Endothelial cell of umbilical vein (primary cell): ENCODE data around the gene SLC26A2. TPM values are rescaled to one million over a fixed set of nuclear protein-coding genes. Genes with fewer than 3 reads are reported as not detected.

Experiments used
- BruUV-seq: library from RNA; stranded (reverse); fragments of 400-500 nt; replicated peaks from 2 replicates; lab custom pipeline; 2021; lab: Mats Ljungman, UMichigan
- CTCF ChIA-PET: fragments of 300-600, 350-600 bp; sonication (Branson Sonifier 250); formaldehyde crosslinking; loops from one replicate; lab custom pipeline; 2021; ENCODE audit warnings: antibody characterized with exemption, inconsistent platforms; lab: Charles Lee
- POLR2A ChIA-PET: fragments of 300-600, 350-600 bp; sonication (Branson Sonifier 250); formaldehyde crosslinking; loops from one replicate; lab custom pipeline; 2021; ENCODE audit warnings: antibody characterized with exemption, inconsistent platforms; lab: Charles Lee
- DNase-seq: peaks from one replicate; pipeline ENCODE4 v3.0.0-alpha.2; 2011; ENCODE audit warnings: low read depth, low spot score
- FAIRE-seq: peaks from 2 replicates; lab custom pipeline; 2011; peaks lifted over from hg19 to GRCh38; lab: Jason Lieb, UNC
- H2AFZ ChIP-seq: 2 replicates; pipeline ENCODE4 v1.6.0; 2012; ENCODE audit warnings: low read depth, low read length, control low read depth, inconsistent platforms
- H3K27ac ChIP-seq: 2 replicates; pipeline ENCODE4 v1.5.1; 2011; ENCODE audit warnings: low read depth, mild to moderate bottlenecking, control low read depth, low read length, moderate library complexity; ENCODE audit not compliant: insufficient read depth
- H3K27me3 ChIP-seq, 2 experiments: 2 replicates each; pipeline versions ENCODE4 v1.6.0 to v1.6.1; 2011; ENCODE audit warnings: low read length in 2 of 2, mixed read lengths in 1 of 2; ENCODE audit not compliant: control insufficient read depth in 2 of 2, insufficient read depth in 2 of 2
- H3K36me3 ChIP-seq, 2 experiments: 2 replicates in 1 of 2; 3 replicates in 1 of 2; pipeline ENCODE4 v1.5.1; 2011; ENCODE audit warnings: low read length in 2 of 2, mild to moderate bottlenecking in 1 of 2, moderate library complexity in 1 of 2; ENCODE audit not compliant: control insufficient read depth in 2 of 2, insufficient read depth in 2 of 2; ENCODE audit errors: extremely low read depth in 1 of 2
- H3K4me1 ChIP-seq: 3 replicates; pipeline ENCODE4 v1.5.1; 2011; ENCODE audit warnings: mild to moderate bottlenecking, low read length; ENCODE audit not compliant: control insufficient read depth, insufficient read depth; ENCODE audit errors: extremely low read depth
- H3K4me2 ChIP-seq: 2 replicates; pipeline ENCODE4 v1.6.1; 2011; ENCODE audit warnings: low read length, control low read depth, mixed read lengths; ENCODE audit not compliant: insufficient read depth
- H3K4me3 ChIP-seq, 3 experiments: fragments of 200-600 bp in 1 of 3; sonication (generic), shearing (Covaris generic) in 1 of 3; replicated peaks in 1 of 3; 2 replicates each; pipeline ENCODE4 v1.5.1; 2011 to 2016; ENCODE audit warnings: control low read depth in 3 of 3, low read length in 3 of 3, mild to moderate bottlenecking in 2 of 3, inconsistent platforms in 1 of 3, low read depth in 1 of 3, moderate library complexity in 1 of 3; ENCODE audit not compliant: insufficient read depth in 1 of 3
- H3K79me2 ChIP-seq: 2 replicates; pipeline ENCODE4 v1.6.0; 2012; ENCODE audit warnings: low read length, inconsistent platforms; ENCODE audit not compliant: control insufficient read depth, insufficient read depth
- H3K9ac ChIP-seq: replicated peaks from 2 replicates; pipeline ENCODE3; 2011; ENCODE audit warnings: low read length, control low read depth; ENCODE audit not compliant: insufficient read depth; ENCODE audit errors: extremely low read depth
- H3K9me1 ChIP-seq: replicated peaks from 3 replicates; pipeline ENCODE4 v1.6.0; 2011; ENCODE audit warnings: mild to moderate bottlenecking, low read length; ENCODE audit not compliant: control insufficient read depth, insufficient read depth; ENCODE audit errors: extremely low read depth
- H3K9me3 ChIP-seq: replicated peaks from 2 replicates; pipeline ENCODE4 v1.5.1; 2012; ENCODE audit warnings: low read length, inconsistent platforms; ENCODE audit not compliant: control insufficient read depth, insufficient read depth
- H4K20me1 ChIP-seq: replicated peaks from 2 replicates; pipeline ENCODE3; 2011; ENCODE audit warnings: mild to moderate bottlenecking, low read length; ENCODE audit not compliant: control insufficient read depth, insufficient read depth; ENCODE audit errors: extremely low read depth
- EZH2 ChIP-seq: IDR thresholded peaks from 2 replicates; pipeline ENCODE4 v1.6.1; 2012; ENCODE audit warnings: borderline replicate concordance, low read depth, mild to moderate bottlenecking, moderate library complexity, low read length, inconsistent platforms; ENCODE audit not compliant: severe bottlenecking
- FOS ChIP-seq: IDR thresholded peaks from 2 replicates; pipeline ENCODE4 v1.6.1; 2011; ENCODE audit warnings: mild to moderate bottlenecking, low read length, moderate library complexity, borderline replicate concordance; ENCODE audit not compliant: insufficient read depth
- GATA2 ChIP-seq: IDR thresholded peaks from 2 replicates; pipeline ENCODE4 v1.7.0; 2011; ENCODE audit warnings: low read depth, mild to moderate bottlenecking, moderate library complexity, mixed read lengths, low read length; ENCODE audit not compliant: insufficient read length, insufficient read depth
- JUN ChIP-seq: IDR thresholded peaks from 2 replicates; pipeline ENCODE4 v1.6.1; 2011; ENCODE audit warnings: borderline replicate concordance, low read depth; ENCODE audit not compliant: insufficient read length, insufficient read depth
- MYC ChIP-seq: IDR thresholded peaks from one replicate; pipeline ENCODE4 v1.6.1; 2011; ENCODE audit warnings: mild to moderate bottlenecking, low read depth, low read length
- POLR2A ChIP-seq: IDR thresholded peaks from 2 replicates; pipeline ENCODE4 v1.6.1; 2012; ENCODE audit warnings: low read depth, mild to moderate bottlenecking, control low read depth, low read length
- POLR2AphosphoS5 ChIP-seq: IDR thresholded peaks from 2 replicates; pipeline ENCODE4 v1.6.1; 2012; ENCODE audit warnings: low read depth, mild to moderate bottlenecking, control low read depth, low read length, moderate library complexity; ENCODE audit not compliant: insufficient read depth
- dilution Hi-C: fragments of 300-500 bp; cut with MboI; formaldehyde crosslinking; loops from one replicate; pipeline ENCODE4 v1.15.0; 2019; ENCODE audit warnings: low sequenced_read_pairs; ENCODE audit not compliant: extremely low pct_ligation_motif_present
- intact Hi-C: fragments of 100-400 bp; cut with micrococcal nuclease; formaldehyde crosslinking; loops from one replicate; pipeline ENCODE4 v1.10.0; 2022
- polyA plus RNA-seq, 4 experiments: library from polyadenylated mRNA; depleted of rRNA in 3 of 4; stranded (reverse) in 3 of 4; unstranded in 1 of 4; fragments of >200 nt; gene quantifications; 2 replicates each; pipeline versions ENCODE4 v1.2.1 to v1.2.3, GENCODE V29; 2011 to 2012; ENCODE audit warnings: missing spikeins in 1 of 4
- total RNA-seq: library from RNA; stranded (reverse); gene quantifications from 2 replicates; pipeline ENCODE4 v1.2.3, GENCODE V29; 2021
- TF ChIP-seq, protein P1 (sequence below), 2 donors: IDR thresholded peaks; 1 replicate in 1 of 2; 2 replicates in 1 of 2; pipeline ENCODE4 v1.5.1; 2011; ENCODE audit warnings: low read length in 2 of 2, mild to moderate bottlenecking in 2 of 2, moderate library complexity in 2 of 2, control low read depth in 1 of 2, inconsistent platforms in 1 of 2, low read depth in 1 of 2; ENCODE audit not compliant: insufficient read depth in 1 of 2; ENCODE audit errors: extremely low read depth in 1 of 2
- TF ChIP-seq, protein P2 (sequence below): IDR thresholded peaks from 2 replicates; pipeline ENCODE4 v1.6.1; 2011; ENCODE audit not compliant: insufficient read depth, insufficient read length

The SLC26A2 gene
- total and polyA plus RNA-seq, 2 donors (not counting 3 experiments of a cell fraction or from before 2014, with no cell fraction given), result 5.9 to 16.8 TPM

DNA sequence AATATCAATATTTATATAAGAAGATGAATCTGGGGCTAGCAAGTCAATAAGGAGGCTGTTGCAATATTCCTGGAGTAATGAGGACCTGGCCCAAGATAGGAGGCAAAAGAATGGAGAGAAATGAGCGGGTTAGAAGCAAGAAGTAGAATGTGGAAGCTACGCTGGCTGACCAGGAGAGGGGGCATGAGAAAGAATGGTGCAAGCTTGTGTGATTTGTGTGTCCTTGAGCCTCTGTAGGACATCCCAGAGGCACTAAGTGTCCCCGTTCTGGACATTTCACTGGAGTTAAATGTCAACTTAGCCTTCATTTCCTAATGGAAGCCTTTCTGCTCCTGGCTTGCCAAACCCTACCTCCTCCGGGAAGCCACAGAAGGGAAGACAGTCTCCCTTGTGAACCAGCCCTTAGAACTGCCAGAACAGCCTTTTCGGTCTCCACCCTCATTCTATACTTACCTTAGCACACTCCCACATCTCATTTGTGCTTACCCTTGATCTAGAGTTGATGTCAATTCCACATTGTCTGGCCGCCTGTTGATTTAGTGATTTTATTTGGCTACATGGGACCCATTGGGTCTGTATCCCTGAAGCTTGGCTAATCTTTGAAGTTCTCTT lies 9.3 kb upstream of the SLC26A2 start:
- ChIA-PET CTCF (interaction anchor here (0.7 to 1.8 kb wide), 5 partner anchors 8 to 117 kb away, joined by 3 to 5 read pairs (median 3); no protein-coding TSS in a partner anchor), POLR2A (no interaction called here)
- FAIRE-seq (no peak), DNase-seq (no peak)
- Histone ChIP-seq H2AFZ (no peak overlapping the region), H3K9ac (no peak overlapping the region), H3K9me1 (no peaks in the 10 kb centered on the region), H4K20me1 (no peaks in the 10 kb centered on the region), H3K27me3 (no peaks in the 10 kb centered on the region), H3K79me2 (no peaks in the 10 kb centered on the region), H3K36me3 (no peaks in the 10 kb centered on the region), H3K27ac (no peak overlapping the region), H3K4me2 (no peak overlapping the region), H3K4me1 (no peaks in the 10 kb centered on the region), H3K4me3 (no peak overlapping the region), H3K9me3 (no peaks in the 10 kb centered on the region)
- intact Hi-C loops (no loop called here), dilution Hi-C loops (no loop called here)
- TF ChIP-seq POLR2AphosphoS5 (no peak), EZH2 (no peak)
- BruUV-seq, result no TSS peak

DNA sequence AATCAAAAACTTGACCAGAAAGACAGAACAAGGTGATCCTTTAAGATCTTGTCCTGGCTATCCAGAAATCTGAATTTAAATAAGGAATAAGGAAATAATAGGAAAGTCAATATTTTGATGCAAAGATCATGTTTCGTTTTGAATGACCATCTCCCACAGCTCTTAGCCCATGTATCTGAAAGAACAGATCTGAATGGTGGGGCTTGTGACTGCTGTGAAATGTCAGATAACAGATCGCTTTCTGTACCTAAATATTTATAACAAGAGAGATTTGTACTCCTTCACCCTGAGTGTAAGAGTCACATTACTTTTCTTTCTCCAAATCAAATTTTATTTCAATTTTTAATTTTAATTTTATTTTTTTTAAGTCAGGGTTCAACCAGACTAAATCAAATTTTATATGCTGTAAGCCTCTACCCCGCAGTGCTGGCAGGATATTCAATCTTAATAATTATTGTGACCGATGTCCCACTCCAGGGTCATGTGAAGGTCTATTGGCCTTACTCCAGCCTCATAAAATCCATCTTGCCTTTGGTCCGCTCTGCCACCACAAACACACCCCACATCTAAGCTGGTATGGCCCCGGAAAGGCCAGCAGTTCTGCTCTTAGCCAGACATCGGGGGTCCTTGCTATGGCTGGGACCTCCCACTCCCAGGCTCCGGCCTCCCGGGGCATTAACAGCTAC lies 7.0 kb upstream of the SLC26A2 start:
- Histone ChIP-seq H3K27ac (no peak overlapping the region), H3K36me3 (no peaks in the 10 kb centered on the region), H3K9ac (no peak overlapping the region), H3K4me2 (no peak overlapping the region), H3K4me3 (no peak overlapping the region), H4K20me1 (no peaks in the 10 kb centered on the region), H3K4me1 (no peaks in the 10 kb centered on the region), H3K9me3 (no peaks in the 10 kb centered on the region), H3K27me3 (no peaks in the 10 kb centered on the region), H3K9me1 (no peaks in the 10 kb centered on the region), H2AFZ (no peak overlapping the region), H3K79me2 (no peaks in the 10 kb centered on the region)
- dilution Hi-C loops, result no loop called here
- CTCF ChIA-PET, result interaction anchor here (0.8 kb wide), 1 partner anchor 9 kb away, joined by 3 read pairs; no protein-coding TSS in a partner anchor
- POLR2A ChIA-PET, result interaction anchor here (0.6 kb wide), 1 partner anchor 53 kb away, joined by 3 read pairs; no protein-coding TSS in a partner anchor
- TF ChIP-seq POLR2AphosphoS5, result no peak
- TF ChIP-seq MYC, result no peak
- TF ChIP-seq FOS, result no peak
- TF ChIP-seq, protein P1, sequence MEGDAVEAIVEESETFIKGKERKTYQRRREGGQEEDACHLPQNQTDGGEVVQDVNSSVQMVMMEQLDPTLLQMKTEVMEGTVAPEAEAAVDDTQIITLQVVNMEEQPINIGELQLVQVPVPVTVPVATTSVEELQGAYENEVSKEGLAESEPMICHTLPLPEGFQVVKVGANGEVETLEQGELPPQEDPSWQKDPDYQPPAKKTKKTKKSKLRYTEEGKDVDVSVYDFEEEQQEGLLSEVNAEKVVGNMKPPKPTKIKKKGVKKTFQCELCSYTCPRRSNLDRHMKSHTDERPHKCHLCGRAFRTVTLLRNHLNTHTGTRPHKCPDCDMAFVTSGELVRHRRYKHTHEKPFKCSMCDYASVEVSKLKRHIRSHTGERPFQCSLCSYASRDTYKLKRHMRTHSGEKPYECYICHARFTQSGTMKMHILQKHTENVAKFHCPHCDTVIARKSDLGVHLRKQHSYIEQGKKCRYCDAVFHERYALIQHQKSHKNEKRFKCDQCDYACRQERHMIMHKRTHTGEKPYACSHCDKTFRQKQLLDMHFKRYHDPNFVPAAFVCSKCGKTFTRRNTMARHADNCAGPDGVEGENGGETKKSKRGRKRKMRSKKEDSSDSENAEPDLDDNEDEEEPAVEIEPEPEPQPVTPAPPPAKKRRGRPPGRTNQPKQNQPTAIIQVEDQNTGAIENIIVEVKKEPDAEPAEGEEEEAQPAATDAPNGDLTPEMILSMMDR (IDR thresholded peaks at IDR 0.05; ENCODE audit: extremely low read depth in 1 of 2, insufficient read depth in 1 of 2, low read depth in 1 of 2, low read length in 2 of 2), result no peak
- no peak for TF ChIP-seq JUN
- no peak for TF ChIP-seq POLR2A
- TF ChIP-seq, protein P2, sequence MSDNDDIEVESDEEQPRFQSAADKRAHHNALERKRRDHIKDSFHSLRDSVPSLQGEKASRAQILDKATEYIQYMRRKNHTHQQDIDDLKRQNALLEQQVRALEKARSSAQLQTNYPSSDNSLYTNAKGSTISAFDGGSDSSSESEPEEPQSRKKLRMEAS, result no peak
- no peak for TF ChIP-seq EZH2
- no peak for TF ChIP-seq GATA2
- DNase-seq, result no peak
- no peak for FAIRE-seq
- BruUV-seq, result no TSS peak
- intact Hi-C loops, result no loop called here
